MV-4-11 (cell line): ENCODE measurements around the gene PROP1.
"Not testable (repeated sequence)": the region's sequence is repeated elsewhere in the genome, so short reads cannot be mapped to it uniquely, and the experiment has no call there.

ENCODE experiments used
- DNase-seq: peaks from one replicate; lab custom pipeline; 2025; lab: John Stamatoyannopoulos, UW

The PROP1 gene

DNA sequence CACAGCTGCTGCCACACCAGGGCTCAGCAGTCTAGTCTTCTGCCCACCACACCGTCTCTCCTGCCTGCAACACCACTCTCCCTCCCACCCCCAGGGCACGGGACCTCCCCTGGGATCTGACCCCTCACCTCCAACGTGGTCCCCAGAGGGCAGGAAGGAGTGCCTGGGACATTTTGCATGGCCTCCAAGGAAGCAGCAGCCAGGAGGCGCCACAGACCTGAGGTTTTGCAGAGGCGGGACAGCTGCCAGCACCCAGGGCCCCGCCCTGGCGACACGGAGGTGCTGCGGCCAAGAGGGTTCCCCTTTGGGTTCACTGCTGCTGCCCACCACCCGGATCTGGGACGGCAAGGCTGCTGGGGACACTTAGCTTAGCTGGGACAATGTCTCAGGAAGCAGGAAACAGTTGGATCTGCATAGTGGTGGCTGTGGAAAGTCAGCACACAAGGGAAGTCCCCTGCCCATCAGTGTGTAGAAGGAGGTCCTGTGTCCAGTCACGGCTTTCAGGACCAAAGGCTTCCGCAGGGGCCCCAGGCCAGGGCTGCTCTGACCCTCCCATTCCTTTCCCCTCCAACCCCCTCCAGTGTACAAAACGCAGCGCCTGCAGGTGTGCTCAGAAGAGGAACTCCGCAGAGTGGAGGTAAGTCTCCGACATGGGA is 13.8 kb downstream of the PROP1 start:
- peak; percentile 13 for DNase-seq

DNA sequence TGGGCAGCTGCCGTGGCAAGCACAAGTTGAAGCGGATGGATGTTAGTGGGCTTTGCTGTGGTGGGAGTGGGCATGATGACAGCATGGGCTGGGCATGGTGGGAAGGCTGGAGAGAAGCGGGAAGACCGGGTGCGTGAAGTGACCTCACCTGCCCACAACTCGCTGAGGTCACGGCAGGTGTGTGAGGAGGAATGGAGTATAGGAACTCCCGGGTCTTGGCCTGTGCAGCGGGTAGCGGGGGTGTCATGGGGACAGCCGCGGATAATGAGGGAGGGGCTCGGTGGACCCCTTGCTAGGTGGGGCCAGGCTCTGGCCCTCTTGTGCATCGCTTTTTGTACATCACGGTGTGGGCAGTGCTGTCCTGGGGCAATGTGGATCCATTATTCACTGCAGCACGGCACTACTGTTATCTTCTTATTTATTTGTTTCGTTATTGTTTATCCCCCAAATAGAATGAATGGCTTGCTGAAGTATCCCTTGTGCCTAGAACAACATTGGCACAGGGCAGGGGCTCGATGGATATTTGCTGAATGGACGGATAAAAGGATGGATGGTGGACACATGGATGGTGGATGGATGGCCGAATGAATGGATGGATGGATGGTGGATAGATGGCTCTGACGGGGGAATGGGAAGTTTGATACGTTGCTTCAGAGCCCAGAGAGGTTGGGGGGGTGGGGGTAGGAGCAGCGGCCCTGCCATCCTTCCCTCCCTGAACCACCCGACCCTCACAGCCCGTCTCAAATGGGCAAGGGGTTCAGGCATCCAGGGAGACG is 14.6 kb downstream of the PROP1 start:
- DNase-seq = no peak

DNA sequence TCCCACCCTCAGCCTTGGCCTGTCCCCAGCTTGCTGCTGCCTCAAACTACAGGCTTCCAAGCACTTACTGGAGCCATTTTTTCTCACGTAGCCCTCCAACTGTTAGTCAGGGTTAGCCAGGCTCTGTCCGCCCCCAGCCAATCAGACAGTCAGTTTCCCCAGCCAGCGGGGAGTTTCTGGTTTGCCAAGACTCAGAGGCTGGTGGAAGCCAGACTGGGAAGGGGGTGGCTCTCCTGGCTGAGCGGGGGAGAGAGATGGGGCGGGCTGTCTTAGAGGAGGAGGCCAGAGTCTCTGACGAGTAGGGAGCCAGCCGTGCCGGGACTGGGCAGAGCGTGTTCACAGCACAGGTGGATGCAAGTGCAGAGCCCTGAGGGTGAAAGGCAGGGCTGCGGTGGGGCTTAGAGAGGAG is 15.3 kb downstream of the PROP1 start:
- no peak for DNase-seq

DNA sequence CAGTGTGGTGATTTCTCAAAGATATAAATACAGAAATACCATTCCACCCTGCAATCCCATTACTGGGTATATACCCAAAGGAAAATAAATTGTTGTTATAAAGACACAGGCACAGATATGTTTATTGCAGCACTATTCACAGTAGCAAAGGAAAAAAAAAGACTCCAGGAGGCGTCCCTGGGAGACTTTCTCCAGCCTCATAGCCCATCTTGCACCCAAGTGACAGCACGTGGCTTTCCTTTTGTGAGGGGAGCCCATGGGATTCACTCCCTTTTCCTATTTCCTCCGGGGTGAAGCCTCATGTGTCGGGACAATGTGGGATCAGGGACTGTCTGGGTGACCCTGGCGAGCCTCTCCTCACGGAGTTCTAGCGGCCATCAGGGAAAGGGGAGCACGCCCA is 18.4 kb downstream of the PROP1 start:
- not testable (repeated sequence) for DNase-seq

DNA sequence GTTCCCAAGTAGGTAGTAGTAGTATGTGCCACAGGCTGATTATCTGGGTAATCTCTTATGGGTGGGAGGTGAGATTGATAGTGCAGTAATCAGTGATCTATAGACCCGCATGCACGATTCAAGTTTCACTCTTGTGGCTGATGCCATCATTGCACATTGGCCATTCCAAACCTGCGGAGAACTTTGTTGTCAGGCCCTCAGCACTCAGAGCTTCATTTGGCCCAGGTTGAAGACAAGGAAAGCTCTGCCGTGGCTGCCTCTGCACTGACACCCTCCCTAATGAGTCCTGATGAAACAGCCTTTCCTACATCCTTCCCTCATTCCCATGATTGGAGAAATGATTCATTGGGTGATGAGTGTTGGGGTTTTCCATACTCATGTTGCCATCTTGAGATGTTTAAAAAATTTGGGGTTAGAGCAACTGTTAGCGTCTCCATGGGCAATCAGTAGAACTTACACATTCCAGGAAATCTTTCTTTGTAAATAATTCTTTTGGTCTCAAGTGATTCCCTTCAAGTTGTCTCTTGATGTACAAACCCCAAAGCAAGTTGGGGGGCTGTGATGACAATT is 22.9 kb downstream of the PROP1 start:
- DNase-seq = no peak

DNA sequence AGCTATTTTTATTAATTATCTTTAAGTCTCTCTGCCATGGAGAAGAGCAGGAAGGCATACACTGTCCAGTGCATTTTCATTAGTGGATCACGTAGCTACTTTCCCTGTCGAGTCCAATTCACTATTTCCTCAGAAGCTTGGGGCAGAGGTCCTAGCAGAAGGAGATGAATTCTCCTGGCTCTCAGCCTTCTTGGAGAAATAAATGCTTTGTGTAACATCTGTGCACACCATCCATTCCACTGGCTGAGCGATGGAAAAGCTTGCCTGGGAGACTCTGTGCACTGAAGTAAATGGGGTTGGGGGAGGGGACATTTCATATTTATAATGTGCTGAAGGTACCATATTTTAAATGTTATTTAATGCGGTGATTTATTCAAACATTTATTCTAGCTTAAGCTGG is 23.4 kb downstream of the PROP1 start:
- no peak for DNase-seq

DNA sequence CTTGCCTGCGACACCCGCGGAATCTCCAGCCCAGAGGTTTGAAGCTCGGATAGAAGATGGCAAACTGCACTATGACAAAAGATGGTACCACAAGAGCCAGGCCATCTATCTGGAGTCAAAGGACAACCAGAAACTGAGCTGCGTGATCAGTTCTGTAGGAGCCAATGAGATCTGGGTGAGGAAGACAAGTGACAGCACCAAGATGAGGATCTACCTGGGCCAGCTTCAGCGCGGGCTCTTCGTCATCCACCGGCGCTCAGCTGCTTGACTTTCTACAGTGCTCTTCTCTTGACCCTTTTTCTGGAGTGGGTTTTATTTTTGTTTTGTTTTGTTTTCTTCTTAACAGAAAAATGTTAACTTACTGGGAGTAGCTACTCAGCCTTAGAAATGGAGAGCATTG is 24.0 kb downstream of the PROP1 start:
- DNase-seq = not testable (repeated sequence)

DNA sequence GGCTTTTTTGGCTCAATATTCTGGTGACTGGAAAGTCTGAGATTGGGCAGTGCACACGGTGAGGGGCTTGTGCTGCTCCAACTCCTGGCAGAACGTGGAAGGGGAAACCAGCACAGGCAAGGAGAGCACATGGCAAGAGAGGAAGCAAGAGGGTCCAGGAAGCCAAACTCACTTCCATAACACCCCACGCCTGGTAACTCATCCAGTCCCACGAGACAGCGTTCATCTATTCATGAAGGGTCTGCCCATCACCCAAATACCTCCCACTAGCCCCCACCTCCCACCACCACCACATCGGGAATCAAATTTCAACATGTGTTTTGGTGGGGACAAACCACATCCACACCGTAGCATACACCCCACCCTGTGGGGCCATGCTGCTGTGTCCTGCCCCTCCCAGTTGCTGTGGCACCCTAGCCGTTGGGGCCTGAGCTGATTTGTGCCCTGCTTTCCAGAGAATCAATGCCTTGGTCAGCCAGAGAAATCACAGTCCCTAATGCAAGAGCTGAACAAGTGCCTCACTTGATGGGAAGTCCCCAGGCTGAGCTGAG is 27.3 kb downstream of the PROP1 start:
- DNase-seq = no peak

DNA sequence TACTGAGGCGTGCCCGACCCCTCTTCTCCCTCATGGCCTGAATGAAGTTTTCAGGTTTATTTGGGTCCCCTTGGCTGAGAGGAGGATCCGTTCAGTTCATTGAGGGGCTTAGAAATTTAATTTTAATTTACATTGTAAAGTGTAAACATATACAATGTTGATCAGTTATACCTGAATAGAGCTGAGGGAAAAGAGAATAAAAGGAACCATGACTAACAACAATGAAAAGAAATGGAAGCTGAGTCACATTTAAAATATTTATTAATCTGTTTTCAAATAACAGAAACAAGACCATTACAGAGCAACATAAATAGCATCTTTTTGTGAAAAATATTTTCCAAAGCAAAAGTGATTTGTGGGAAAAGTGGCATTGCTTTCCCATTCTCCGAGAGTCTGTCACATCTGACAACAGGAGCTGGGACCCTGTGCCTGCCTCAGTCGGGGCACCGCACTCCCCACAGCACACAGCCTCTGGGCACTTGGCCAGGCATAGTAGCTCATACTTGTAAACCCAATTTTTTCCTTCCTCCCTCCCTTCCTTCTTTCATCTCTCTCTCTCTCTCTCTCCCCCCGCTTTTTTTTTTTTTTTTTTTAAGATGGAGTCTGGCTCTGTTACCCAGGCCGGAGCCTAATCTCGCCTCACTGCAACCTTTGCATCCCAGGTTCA is 28.7 kb downstream of the PROP1 start:
- no peak for DNase-seq

DNA sequence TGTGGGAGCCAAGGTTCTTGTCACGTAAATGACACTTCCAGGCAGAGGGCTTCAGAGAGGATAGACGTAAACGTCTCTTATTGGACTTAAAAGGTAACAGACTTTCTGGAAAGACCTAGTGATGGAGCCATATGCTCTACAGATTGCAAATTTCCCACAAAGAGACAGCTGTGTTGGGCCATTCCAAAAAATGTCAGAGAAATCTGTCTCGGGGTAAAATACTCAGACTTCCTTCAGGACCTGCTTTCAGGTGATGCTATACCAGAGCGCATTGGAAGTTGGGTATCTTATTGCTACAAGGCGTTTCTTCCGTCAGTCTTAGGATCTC is 29.2 kb downstream of the PROP1 start:
- DNase-seq = no peak

DNA sequence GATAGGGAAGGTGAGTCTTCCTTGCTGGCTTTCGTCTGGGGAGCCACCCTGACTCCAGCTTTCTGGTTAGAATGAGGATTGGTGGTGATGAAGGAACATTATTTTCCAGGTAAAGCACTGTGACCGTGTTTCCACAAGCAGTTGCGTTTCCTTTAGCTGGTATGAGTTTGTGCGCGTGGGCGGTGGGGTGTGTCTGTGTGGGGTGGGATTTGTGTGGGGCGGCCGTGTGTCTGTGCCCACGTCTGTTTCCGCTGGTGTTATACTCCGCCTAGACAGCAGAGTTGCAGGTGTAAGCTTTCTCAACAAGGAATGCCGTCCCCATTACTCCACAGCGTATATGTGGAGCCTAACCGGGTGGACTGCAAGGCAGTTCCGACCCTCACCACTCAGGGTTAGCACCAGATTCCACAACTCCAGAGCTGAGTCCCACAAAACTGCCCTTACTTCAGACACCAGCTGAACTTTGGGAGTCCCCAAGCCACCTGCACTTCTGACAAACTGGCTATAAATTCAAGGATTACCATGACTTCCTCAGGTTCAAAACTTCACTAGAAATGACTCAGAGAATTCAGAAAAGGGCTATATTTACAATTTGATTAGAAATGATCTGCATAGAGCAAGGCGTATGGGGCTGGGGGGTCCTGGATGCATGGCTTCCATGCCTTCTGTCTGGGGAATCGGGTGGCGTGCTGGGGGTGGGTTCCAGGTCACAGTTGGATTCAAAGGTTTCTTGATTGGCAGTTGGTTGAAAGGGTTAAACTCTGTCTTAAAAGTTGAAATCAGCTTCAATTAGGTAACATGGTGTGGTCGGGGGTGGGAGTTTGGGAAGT is 29.8 kb downstream of the PROP1 start:
- no peak for DNase-seq

DNA sequence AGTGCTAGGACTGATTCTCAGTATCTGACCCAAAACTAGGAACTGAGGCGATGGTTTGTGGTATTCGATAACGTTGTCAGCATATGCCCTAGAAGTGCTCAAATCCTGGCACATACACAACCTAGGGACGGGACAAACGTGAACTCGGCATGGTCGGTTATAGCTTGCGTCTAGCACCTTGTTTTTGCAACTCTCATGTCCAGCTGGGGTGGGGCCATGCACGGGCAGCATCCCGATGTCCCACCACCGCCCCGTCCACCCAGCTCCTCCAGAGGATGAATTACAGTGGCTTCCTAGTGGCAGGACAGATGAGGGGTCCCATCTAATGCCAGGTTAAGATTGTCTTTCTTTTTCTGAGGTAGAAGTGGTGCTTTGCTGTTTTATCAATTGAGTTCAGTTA is 31.6 kb downstream of the PROP1 start:
- DNase-seq = no peak

DNA sequence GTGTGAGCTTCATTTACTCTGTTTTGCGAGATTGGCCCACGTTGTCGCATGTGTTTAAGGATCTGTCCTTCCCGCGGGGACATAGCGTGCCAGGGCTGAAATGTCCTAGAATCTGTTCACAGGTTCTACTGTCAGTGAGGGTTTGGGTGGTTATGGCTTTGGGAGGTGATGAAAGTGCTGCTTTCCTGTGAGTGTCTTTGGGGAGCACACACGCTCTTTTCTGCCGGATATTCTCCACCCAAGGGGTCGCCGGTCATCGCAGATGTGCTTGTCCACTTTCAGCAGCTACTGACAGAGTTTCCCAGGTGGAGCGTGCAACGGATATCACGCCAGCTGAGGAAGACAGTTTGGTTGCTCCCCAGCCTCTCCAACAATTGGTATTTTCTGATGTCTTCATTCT is 32.1 kb downstream of the PROP1 start:
- no peak for DNase-seq

DNA sequence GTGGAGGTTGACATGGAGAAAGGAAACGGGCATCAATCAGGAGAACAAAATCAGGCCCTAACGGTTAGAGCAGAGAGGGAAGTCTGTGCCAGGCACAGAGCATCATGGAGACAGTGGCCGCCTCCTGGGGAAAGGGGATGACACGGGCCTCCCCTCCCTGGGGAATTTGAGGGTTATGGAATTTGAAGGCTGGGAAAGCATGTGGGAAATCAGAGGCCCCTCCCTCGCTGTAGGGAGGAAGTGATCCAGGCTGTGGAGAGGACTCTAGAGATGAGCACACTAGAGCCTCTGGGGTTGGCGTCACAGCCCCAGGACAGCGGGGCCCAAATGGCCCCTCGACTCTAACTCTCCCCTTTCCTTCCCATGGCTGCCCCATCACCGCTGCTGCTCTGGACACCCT is 36.7 kb downstream of the PROP1 start:
- no peak for DNase-seq

DNA sequence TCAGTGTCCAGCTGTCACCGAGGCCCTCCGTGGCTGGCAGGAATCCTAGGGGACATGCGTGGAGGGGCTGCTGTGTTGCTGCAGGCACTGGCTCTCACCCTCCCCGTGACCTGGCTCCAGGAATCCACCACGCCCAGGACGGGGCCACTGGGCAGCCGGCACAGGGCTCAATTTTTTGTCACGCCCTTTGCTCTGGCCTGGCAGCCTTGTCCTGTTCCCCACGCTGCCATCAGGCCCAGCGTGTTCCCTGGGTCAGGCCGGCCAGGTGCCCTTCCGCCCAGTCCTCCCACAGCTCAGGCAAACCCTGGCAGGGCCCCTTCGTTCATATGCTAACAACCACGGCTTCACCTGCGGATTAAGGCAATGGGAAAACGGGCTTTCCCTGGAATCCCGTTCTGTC is 37.3 kb downstream of the PROP1 start:
- DNase-seq = no peak

DNA sequence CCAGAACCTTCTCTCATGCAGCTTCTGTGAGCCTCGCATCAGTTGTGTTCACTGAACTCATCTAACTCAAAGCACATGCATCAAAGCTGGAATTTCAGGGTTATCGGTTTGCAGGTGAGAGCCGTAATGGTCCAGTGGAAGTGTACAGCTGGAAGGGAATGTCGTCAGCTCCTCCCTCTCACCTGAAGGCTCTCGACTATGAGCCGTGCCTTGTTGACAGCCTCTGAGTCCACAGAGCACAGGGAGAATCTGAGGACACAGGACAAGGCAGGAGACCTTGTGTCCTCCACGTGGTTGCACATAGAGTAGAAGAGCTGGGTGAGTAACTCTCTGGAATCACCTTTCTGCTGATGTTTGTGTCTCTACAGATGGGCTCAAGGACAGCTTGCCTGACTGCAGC is 38.8 kb downstream of the PROP1 start:
- DNase-seq = no peak

DNA sequence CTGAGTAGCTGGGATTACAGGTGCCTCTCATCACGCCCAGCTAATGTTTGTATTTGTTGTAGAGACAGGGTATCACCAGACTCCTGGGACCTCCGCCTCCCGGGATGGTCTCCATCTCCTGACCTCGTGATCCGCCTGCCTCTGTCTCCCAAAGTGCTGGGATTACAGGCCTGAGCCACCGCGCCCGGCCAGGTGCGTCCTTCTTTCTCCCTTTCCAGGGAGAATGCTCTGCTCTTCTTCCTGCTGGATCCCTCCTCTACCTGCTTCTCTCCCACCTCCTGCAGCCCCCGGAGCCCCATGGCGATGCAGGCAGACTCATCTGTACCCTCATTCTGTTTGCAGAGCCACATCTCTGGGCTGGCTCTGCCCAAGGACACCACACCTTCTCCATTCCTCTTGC is 42.9 kb downstream of the PROP1 start:
- DNase-seq = not testable (repeated sequence)

DNA sequence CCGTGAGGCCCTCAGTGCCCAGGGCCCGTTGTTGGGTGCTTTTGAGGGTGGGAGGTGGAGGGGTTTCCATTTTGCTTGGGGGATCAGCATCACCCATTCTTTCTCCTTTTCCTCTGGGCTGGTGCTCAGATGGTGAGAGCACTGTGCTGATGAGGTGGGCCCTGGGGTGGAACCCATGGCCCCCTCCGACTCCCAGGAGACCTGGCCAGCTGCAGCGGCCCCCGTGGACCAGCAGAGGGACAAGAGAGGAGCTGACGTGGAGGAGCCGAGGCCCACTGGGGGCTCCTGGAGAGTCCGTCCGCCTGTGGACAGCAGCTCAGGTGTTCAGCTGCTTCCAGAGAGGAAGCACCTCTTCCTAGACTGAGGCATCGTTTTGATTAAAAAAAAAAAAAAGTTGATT is 46.4 kb downstream of the PROP1 start:
- not testable (repeated sequence) for DNase-seq

DNA sequence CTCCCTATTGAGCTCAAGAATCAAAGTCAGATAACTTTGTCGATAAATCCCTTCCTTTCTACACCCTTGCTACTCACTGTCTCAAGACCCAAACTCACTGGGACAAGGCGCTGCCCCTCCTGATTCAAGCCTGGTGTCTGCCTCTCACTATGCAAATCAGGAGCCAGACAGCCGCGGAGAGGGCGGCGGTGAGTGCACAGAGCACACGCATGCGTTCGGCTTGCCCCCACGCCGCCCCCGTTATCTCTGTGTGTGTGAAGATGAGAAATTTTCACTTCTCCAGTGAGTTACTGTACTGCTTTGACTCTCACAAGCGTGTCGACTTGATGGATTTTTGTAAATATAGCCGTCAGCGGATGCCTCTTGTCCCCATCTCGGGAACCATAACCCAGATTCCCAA is 47.0 kb downstream of the PROP1 start:
- DNase-seq = not testable (repeated sequence)

DNA sequence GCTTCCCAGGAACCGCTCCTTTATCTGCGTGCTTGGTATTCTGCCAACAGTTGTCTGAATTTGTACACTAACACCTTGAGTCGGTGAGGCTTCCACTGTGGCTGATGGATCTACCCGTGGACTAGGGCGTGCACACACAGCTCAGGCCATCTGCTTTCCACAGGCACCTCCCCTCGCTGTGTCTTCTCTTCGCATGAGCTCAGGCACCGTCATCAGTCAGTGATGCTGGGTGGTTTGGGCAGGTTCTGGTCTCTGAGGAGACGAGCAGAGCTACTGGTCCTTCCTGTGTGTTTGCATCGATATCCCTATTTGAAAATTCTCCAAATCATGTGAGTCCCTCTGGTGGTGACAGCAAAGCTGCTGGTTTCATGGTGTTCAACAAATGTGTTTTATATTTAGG is 48.1 kb downstream of the PROP1 start:
- DNase-seq = not testable (repeated sequence)

DNA sequence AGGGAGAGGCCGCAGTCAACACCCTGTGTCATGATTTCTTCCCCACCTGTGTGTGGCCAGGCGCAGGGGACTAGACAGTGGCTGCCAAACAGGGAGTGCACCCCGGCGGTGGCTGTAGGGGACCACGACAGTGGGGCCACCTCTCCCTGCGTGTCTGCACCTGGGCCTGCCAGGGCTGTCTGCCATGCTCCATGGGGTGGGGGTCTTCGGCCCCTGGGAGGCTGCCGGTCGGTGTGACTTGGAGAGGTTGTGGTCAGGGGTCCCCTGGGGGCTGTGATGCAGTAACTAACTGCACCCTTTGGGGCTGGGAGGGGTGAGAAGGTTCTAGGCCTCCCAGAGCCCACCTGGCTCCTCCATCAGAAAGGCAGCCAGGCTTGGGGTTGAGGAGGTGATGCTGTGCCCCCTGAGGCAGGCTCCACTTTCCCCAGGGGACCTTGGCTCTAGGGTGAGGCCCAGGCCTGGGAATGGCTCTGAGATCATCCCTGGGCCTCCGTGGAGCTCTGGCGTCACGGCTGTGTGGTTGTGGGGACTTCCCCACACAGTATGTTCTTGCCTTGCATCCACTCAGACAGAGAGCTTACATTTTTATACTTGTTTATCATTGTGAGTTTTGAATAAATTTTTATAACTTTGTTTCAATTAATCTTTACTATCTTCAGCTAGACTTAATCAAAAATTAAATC is 50.3 kb downstream of the PROP1 start:
- not testable (repeated sequence) for DNase-seq
